Loucy (cell line): ENCODE results near the gene GSG1L2.

Experiments used
- H2AFZ ChIP-seq: fragments of 200-600 bp; sonication (generic); 2 replicates; pipeline ENCODE4 v1.6.0; 2016; ENCODE audit warnings: antibody characterized with exemption, mild to moderate bottlenecking, low read length, moderate library complexity
- H3F3A ChIP-seq: fragments of 200-600 bp; 2 replicates; pipeline ENCODE4 v1.6.0; 2016; ENCODE audit warnings: antibody characterized with exemption, low read depth, mild to moderate bottlenecking
- H3K27me3 ChIP-seq: fragments of 200-600 bp; sonication (generic); 2 replicates; pipeline ENCODE4 v1.6.1; 2014; ENCODE audit warnings: low read length, mild to moderate bottlenecking; ENCODE audit not compliant: insufficient read depth, poor library complexity, severe bottlenecking
- H3K36me3 ChIP-seq: fragments of 200-600 bp; sonication (generic); 2 replicates; pipeline ENCODE4 v1.6.1; 2016; ENCODE audit warnings: low read length; ENCODE audit not compliant: insufficient read depth
- H3K4me1 ChIP-seq: fragments of 200-600 bp; sonication (generic); 2 replicates; pipeline ENCODE4 v1.5.1; 2014; ENCODE audit warnings: low read length, mild to moderate bottlenecking; ENCODE audit not compliant: insufficient read depth, poor library complexity, severe bottlenecking
- H3K4me2 ChIP-seq: fragments of 200-600 bp; sonication (generic); 2 replicates; pipeline ENCODE4 v1.6.0; 2014; ENCODE audit warnings: antibody characterized with exemption, low read length, low read depth, mild to moderate bottlenecking; ENCODE audit not compliant: poor library complexity, severe bottlenecking
- H3K4me3 ChIP-seq: fragments of 200-600 bp; sonication (generic); 2 replicates; pipeline ENCODE4 v1.5.1; 2014; ENCODE audit warnings: low read length, mild to moderate bottlenecking, mixed read lengths; ENCODE audit not compliant: poor library complexity, severe bottlenecking
- H3K79me2 ChIP-seq: fragments of 200-600 bp; sonication (generic); 2 replicates; pipeline ENCODE4 v1.6.1; 2014; ENCODE audit warnings: low read length; ENCODE audit not compliant: insufficient read depth
- H3K9ac ChIP-seq: fragments of 200-600 bp; sonication (generic); 2 replicates; pipeline ENCODE4 v1.6.0; 2014; ENCODE audit warnings: mild to moderate bottlenecking, low read depth, low read length, moderate library complexity; ENCODE audit not compliant: poor library complexity, severe bottlenecking
- H3K9me2 ChIP-seq: fragments of 200-600 bp; sonication (generic); replicated peaks from 2 replicates; pipeline ENCODE4 v1.6.1; 2016; ENCODE audit warnings: low read depth, low read length, mixed read lengths
- H3K9me3 ChIP-seq: fragments of 200-600 bp; sonication (generic); 2 replicates; pipeline ENCODE4 v1.6.1; 2014; ENCODE audit warnings: mild to moderate bottlenecking, antibody characterized with exemption, low read length, low read depth; ENCODE audit not compliant: insufficient read depth
- H4K20me1 ChIP-seq: fragments of 200-600 bp; sonication (generic); 2 replicates; pipeline ENCODE4 v1.6.0; 2014; ENCODE audit warnings: antibody characterized with exemption, low read length, mild to moderate bottlenecking; ENCODE audit not compliant: insufficient read depth, poor library complexity, severe bottlenecking
- CTCF ChIP-seq: fragments of 200-600 bp; sonication (generic); conservative IDR thresholded peaks from 2 replicates; pipeline ENCODE4 v1.5.1; 2014; ENCODE audit warnings: mild to moderate bottlenecking, antibody characterized with exemption, low read length
- EZH2phosphoT487 ChIP-seq: fragments of 200-600 bp; IDR thresholded peaks from 2 replicates; pipeline ENCODE4 v1.6.1; 2018; ENCODE audit warnings: antibody characterized with exemption, mild to moderate bottlenecking, moderate library complexity, borderline replicate concordance

GSG1L2 gene

GRCh38 chr17:9814337-9814945 is 7.4 kb downstream of the GSG1L2 start:
- no peaks in the 10 kb centered on the region for H4K20me1 ChIP-seq
- no peak overlapping the region for H3K4me2 ChIP-seq
- H3K27me3 ChIP-seq: no peaks in the 10 kb centered on the region
- no peak for TF ChIP-seq CTCF
- no peak for TF ChIP-seq EZH2phosphoT487
- H3K4me1 ChIP-seq: no peaks in the 10 kb centered on the region
- no peaks in the 10 kb centered on the region for H3K9me2 ChIP-seq
- no peak overlapping the region for H3K4me3 ChIP-seq
- no peaks in the 10 kb centered on the region for H3K36me3 ChIP-seq
- H3F3A ChIP-seq: no peaks in the 10 kb centered on the region
- no peaks in the 10 kb centered on the region for H3K79me2 ChIP-seq
- no peaks in the 10 kb centered on the region for H3K9me3 ChIP-seq
- no peak overlapping the region for H2AFZ ChIP-seq
- H3K9ac ChIP-seq: no peak overlapping the region

DNA sequence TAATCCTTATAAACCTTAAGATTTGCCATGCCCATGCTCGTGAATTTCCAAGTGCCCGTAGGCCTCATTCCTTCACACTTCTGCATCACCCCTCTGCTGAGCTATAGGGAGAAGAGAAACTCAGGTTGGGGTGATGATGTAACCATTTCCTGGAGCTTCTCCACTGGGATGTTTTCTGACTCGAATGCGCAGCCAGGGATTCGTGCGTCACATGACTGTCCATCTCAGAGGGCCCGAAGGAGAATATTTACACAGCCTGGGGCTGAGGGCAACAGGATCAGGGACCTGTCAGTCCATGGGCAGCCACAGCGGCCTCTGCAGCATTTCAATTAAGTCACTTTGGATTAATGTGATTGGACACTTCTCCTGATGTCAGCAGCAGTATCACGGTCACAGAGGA is 8.7 kb downstream of the GSG1L2 start:
- H3K9ac ChIP-seq: no peak overlapping the region
- H2AFZ ChIP-seq: no peak overlapping the region
- H3K9me3 ChIP-seq: no peaks in the 10 kb centered on the region
- H4K20me1 ChIP-seq: no peaks in the 10 kb centered on the region
- no peaks in the 10 kb centered on the region for H3K9me2 ChIP-seq
- no peaks in the 10 kb centered on the region for H3K4me1 ChIP-seq
- H3K36me3 ChIP-seq: no peaks in the 10 kb centered on the region
- TF ChIP-seq EZH2phosphoT487 (no peak), CTCF (no peak)
- no peaks in the 10 kb centered on the region for H3F3A ChIP-seq
- H3K27me3 ChIP-seq: no peaks in the 10 kb centered on the region
- no peak overlapping the region for H3K4me2 ChIP-seq
- H3K4me3 ChIP-seq: no peak overlapping the region
- no peaks in the 10 kb centered on the region for H3K79me2 ChIP-seq

DNA sequence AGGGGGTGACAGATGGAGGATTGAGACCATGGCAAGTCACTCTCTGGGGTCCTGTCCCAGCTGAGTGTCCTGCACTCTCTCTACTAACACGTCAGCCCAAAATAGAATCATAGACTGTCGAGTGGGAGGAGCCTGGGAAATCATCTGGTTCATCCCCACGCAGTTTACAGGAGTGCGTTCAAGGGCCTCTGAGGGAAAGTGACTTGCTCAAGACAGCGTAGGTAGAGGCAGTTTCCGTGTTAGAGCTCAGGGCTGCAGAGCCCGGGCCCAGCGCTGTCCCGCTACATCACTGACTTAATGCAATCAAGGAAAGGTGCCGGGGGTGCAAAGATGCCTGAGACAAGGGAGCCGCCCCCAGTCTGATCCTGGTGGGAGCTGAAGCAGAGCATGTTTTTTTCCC is 10.3 kb downstream of the GSG1L2 start:
- Histone ChIP-seq H3K9me3 (no peaks in the 10 kb centered on the region), H3K27me3 (no peaks in the 10 kb centered on the region), H2AFZ (no peak overlapping the region), H3K9me2 (no peaks in the 10 kb centered on the region), H3K4me2 (no peak overlapping the region), H3K4me1 (no peaks in the 10 kb centered on the region), H3F3A (no peaks in the 10 kb centered on the region), H4K20me1 (no peaks in the 10 kb centered on the region), H3K36me3 (no peaks in the 10 kb centered on the region), H3K9ac (no peak overlapping the region), H3K79me2 (no peaks in the 10 kb centered on the region), H3K4me3 (no peak overlapping the region)
- TF ChIP-seq EZH2phosphoT487 (no peak), CTCF (no peak)
